GM13977 (cell line): ENCODE data around the gene NID1.
"Not testable (repeated sequence)": the region's sequence is repeated elsewhere in the genome, so short reads cannot be mapped to it uniquely, and the experiment has no call there.

Experiments used
- DNase-seq: peaks from one replicate; pipeline ENCODE4 v3.0.0; 2012; ENCODE audit warnings: low spot score
- CTCF ChIP-seq: IDR thresholded peaks from 2 replicates; pipeline ENCODE4 v1.5.1; 2012; ENCODE audit warnings: mild to moderate bottlenecking, control low read depth; ENCODE audit not compliant: insufficient read depth; ENCODE audit errors: extremely low read depth, missing control alignments
- in situ Hi-C: fragments of 300-500 bp; cut with MboI; formaldehyde crosslinking; loops from one replicate; pipeline ENCODE4 v1.12.0; 2022; ENCODE audit warnings: low sequenced_read_pairs, low pct_unique_long_range_greater_than_20kb, mixed read lengths, inconsistent platforms; ENCODE audit not compliant: unreplicated experiment

Gene NID1

DNA sequence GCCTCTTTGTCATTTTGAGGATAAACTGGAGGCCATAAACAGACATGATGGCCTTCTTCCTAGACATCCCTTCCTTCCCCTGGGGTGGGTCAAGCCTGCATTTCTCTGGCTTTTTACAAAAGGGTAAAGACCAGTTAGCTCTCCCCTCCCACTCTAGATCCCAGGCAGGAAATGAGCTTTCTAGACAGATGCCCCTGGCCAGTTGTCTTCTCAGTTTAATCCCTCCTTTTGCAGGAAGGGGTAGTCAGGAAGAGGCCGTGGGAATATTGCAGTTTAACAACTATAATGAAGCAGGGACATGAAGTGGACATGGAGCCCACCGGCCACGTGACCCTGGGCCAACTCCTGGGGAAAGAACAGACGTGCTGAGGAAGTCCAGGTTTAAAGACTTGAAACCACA lies 85.7 kb downstream of the NID1 start:
- in situ Hi-C loops: no loop called here

GRCh38 chr1:235976490-235976889 lies 88.4 kb downstream of the NID1 start:
- in situ Hi-C loops: no loop called here
- DNase-seq: no peak
- no peak for TF ChIP-seq CTCF

More for the DNA sequence above, 85.7 kb downstream of the NID1 start:
- no peak for TF ChIP-seq CTCF
- no peak for DNase-seq

DNA sequence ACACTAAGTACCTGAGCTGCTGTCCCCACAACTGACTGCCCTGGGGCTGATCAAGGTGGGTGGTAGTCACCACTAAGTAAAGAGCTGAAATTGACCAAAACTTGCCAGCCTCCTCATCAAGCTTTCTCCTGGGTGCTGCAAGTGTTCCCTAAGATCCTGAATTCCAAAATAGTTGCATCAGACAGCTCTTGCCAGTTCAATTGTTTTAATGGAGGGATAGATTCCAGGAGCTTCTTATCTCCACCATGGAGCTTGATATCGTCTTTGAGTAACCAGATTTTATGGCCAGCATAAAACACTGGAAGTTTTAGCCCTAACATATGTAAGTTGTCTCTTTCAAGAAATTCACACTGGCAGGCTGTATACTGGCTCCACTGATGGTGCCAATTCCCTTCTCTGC lies 90.3 kb downstream of the NID1 start:
- DNase-seq: no peak
- TF ChIP-seq CTCF: no peak
- in situ Hi-C loops: loop anchor here (25.0 kb wide), 1 partner anchor 462 kb away; the partner anchor contains the start of gene B3GALNT2

DNA sequence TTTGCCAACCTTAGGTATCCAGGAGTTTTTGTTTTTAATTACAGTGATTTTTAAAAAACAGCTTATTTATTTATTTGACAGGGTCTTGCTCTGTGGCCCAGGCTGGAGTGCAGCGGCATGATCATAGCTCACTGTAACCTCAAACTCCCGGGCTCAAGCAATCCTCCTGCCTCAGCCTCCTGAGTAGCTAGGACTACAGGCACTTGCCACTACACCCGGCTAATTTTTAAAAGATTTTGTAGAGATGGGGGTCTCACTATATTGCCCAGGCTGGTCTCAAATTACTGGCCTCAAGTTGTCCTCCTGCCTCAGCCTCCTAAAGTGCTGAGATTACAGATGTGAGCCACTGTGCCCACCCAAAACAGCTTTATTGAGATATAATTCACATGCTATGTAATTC lies 92.2 kb downstream of the NID1 start:
- in situ Hi-C loops: loop anchor here (25.0 kb wide), 1 partner anchor 460 kb away; the partner anchor contains the start of gene B3GALNT2
- not testable (repeated sequence) for DNase-seq

DNA sequence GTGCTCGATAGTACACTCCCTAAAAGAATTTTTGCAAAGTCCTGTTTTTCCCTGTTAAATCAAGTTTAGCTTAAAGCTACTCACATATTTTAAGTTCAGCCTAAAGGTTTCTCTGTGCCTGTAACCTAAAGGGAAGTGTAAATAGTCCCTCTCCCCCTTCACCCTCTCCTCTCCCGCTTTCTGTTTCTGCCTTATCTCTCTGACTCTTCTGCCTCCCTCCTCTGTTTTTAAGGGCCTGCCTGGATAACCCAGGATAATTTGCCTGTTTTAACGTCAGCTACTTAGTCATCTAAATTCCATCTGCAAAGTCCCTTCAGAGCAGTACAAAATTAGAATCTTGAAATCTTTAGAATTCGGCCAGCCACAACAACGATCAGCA lies 92.6 kb downstream of the NID1 start:
- in situ Hi-C loops: loop anchor here (25.0 kb wide), 1 partner anchor 460 kb away; the partner anchor contains the start of gene B3GALNT2

DNA sequence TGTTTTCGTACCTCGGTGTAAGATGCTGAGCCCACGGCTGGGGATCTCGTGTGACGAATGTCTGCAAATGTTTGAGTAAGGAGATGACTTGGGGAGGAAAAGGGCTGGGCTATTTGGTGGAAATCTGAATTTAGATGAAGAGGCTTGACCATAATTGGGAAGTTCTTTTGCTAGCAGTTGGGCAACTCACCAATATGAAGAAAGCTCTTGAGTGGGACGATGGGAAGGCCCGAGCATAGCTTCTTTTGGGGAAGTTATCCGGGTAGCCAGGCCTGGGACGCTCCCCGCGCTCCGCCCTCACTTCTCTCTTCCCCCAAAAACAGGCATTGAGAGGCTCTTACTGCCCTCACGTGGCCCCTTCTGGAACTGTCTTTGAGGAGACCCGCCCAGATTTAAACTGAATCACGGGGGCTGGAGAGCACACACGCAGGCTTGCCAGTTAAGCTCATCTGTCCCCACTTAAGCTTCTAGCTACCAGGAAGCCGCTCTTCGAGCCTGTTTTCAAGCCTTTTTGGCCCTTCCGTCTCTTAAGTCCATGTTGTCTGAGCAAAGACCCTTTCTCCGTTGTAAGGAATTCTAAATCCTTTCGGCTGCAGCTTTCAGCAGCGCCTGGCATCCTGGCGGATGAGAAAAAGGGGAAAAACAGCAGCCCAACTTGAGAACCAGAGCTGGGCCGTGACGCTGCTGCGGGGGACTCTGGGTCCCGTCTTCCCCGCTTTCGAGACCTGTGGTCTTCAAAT lies 93.1 kb downstream of the NID1 start:
- peak; percentile 84 for DNase-seq
- peak; percentile 81 for TF ChIP-seq CTCF
- in situ Hi-C loops: loop anchor here (25.0 kb wide), 1 partner anchor 459 kb away; the partner anchor contains the start of gene B3GALNT2

More for the DNA sequence above, 92.6 kb downstream of the NID1 start:
- peak; percentile 39 for DNase-seq
- TF ChIP-seq CTCF: no peak

- TF ChIP-seq CTCF: no peak
- in situ Hi-C loops: loop anchor here (25.0 kb wide), 1 partner anchor 459 kb away; the partner anchor contains the start of gene B3GALNT2
- DNase-seq: no peak
These were observed 93.9 kb downstream of the NID1 start for GRCh38 chr1:235971020-235971419.
